Progenitor cell of endocrine pancreas (in vitro differentiated cells): ENCODE data around the gene SMAD2. TPM values are rescaled to one million over a fixed set of nuclear protein-coding genes. Genes with fewer than 3 reads are reported as not detected.

Experiments
- DNase-seq: peaks from one replicate; pipeline ENCODE4 v3.0.0; 2021; ENCODE audit warnings: low spot score; ENCODE audit not compliant: unreplicated experiment
- H3K27ac Mint-ChIP-seq: 2 replicates; pipeline ENCODE4 v1.8.0; 2021; ENCODE audit warnings: mild to moderate bottlenecking, moderate library complexity, mixed read lengths
- H3K27me3 Mint-ChIP-seq: 2 replicates; pipeline ENCODE4 v1.8.0; 2021; ENCODE audit warnings: mixed read lengths
- H3K36me3 Mint-ChIP-seq: 2 replicates; pipeline ENCODE4 v1.8.0; 2022; ENCODE audit warnings: mixed read lengths; ENCODE audit not compliant: insufficient read depth
- H3K4me1 Mint-ChIP-seq: 2 replicates; pipeline ENCODE4 v1.8.0; 2021; ENCODE audit warnings: low read depth, mixed read lengths
- H3K4me3 Mint-ChIP-seq: 2 replicates; pipeline ENCODE4 v1.8.0; 2021; ENCODE audit warnings: low read depth, mild to moderate bottlenecking, moderate library complexity, mixed read lengths
- H3K9me3 Mint-ChIP-seq: 2 replicates; pipeline ENCODE4 v1.8.0; 2021; ENCODE audit warnings: low read depth, mixed read lengths
- CTCF ChIP-seq: fragments of 200-600 bp; sonication (generic); IDR thresholded peaks from one replicate; pipeline ENCODE4 v1.5.0; 2021; ENCODE audit warnings: antibody characterized with exemption, mild to moderate bottlenecking; ENCODE audit not compliant: unreplicated experiment
- total RNA-seq: library from RNA; stranded (reverse); gene quantifications from 2 replicates; pipeline ENCODE4 v1.2.1, GENCODE V29; 2021

Gene SMAD2
- total RNA-seq, 1 donor from 2014 or later: 140 TPM

- peaks cover 13% of the 10 kb centered on the region for H3K36me3 Mint-ChIP-seq
- no peak overlapping the region for H3K4me3 Mint-ChIP-seq
- H3K4me1 Mint-ChIP-seq: peaks cover 7% of the 10 kb centered on the region
- peak overlapping the region; percentile 22 for H3K27ac Mint-ChIP-seq
- no peak for TF ChIP-seq CTCF
- no peaks in the 10 kb centered on the region for H3K9me3 Mint-ChIP-seq
- no peak for DNase-seq
- H3K27me3 Mint-ChIP-seq: no peaks in the 10 kb centered on the region
These were observed 109.1 kb downstream of the SMAD2 start for GRCh38 chr18:47821314-47821713.

DNA sequence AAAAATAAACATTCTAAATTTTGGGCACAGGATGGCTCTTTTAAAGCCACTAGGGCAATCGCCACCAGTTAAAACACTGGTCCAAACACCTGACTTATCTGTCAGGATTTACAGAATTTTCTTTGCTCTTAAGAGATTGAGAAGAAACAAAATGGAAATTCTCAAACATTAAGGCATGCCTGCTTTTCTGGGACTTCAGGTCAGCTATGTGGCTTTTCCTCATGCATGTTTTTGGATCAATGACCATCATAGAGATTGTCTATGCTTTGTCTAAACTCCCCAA is 112.7 kb downstream of the SMAD2 start:
- Mint-ChIP-seq H3K36me3 (peaks cover 3% of the 10 kb centered on the region), H3K4me3 (no peak overlapping the region), H3K27ac (no peak overlapping the region), H3K27me3 (no peaks in the 10 kb centered on the region), H3K4me1 (peaks cover 10% of the 10 kb centered on the region), H3K9me3 (no peaks in the 10 kb centered on the region)
- DNase-seq: no peak
- no peak for TF ChIP-seq CTCF

GRCh38 chr18:47817017-47817794 is 113.3 kb downstream of the SMAD2 start:
- no peak overlapping the region for H3K4me3 Mint-ChIP-seq
- TF ChIP-seq CTCF: no peak

DNA sequence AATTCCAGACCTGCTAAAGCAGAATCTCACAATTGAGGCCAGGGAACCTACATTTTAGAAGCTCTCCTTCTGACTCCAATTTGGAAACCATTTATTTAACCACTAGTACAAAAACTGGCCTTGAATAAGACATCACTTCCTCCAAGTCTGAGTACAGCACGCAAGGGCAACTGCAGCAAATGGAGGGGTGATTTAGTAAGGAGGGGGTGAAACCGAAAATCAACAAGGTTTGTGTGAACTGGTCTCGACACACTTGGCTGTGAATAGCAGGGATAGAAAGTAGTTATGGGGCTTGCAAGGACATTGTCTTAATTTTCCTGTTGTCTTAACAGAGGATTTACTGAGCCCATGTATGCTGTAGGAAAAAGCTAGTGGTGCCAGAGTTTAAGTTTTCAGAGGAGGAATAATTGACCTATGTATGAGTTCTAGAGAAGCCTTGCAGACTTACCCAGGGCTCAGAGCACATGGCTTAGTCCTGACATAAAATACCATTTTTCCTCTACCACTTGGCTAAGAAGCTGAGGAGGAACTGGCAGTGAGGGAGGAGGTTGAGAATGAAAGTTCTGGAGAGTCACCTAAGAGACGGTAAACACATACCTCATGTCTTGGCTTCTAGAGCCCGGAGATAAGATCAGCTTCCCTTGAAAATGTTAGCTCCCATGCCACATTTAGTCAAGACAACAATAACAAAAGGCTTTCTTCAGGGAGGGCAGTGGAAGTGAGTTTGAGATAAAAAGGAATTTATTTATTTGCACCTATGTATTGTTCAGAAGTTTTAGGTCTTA is 114.8 kb downstream of the SMAD2 start:
- no peak for DNase-seq
- Mint-ChIP-seq H3K27ac (no peak overlapping the region), H3K27me3 (no peaks in the 10 kb centered on the region), H3K4me3 (no peak overlapping the region), H3K36me3 (peaks cover 1% of the 10 kb centered on the region), H3K9me3 (no peaks in the 10 kb centered on the region), H3K4me1 (peaks cover 10% of the 10 kb centered on the region)
- TF ChIP-seq CTCF: no peak

More at GRCh38 chr18:47817017-47817794, 113.3 kb downstream of the SMAD2 start:
- Mint-ChIP-seq H3K36me3 (peaks cover 1% of the 10 kb centered on the region), H3K4me1 (peaks cover 10% of the 10 kb centered on the region), H3K27ac (no peak overlapping the region), H3K9me3 (no peaks in the 10 kb centered on the region), H3K27me3 (no peaks in the 10 kb centered on the region)
- no peak for DNase-seq

DNA sequence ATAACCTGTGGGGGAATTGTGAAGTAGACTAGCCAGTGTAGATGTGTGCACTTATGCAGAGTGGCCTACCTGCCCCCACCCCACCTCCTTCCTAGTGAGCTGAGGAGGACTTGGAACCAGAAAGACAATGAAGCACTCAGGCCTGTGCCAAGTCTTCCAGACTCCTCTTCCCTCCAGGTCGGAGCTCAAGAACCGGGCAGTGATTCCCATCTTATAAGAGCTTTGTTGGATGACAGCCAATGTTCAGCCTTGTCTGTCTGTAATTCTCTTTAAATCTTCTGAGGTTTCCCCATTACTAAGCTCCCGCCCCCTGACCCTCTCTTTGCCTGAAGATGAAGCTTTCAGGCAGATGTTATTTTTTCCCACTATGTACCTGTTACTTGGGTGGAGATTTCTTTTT is 121.0 kb downstream of the SMAD2 start:
- no peaks in the 10 kb centered on the region for H3K27me3 Mint-ChIP-seq
- no peak for DNase-seq
- no peaks in the 10 kb centered on the region for H3K9me3 Mint-ChIP-seq
- no peak overlapping the region for H3K27ac Mint-ChIP-seq
- H3K36me3 Mint-ChIP-seq: no peaks in the 10 kb centered on the region
- no peak for TF ChIP-seq CTCF
- no peaks in the 10 kb centered on the region for H3K4me1 Mint-ChIP-seq
- no peak overlapping the region for H3K4me3 Mint-ChIP-seq
